Coronary artery (tissue), 2 donors: ENCODE results near the gene NUBP1.

Source experiments
- DNase-seq: peaks from one replicate; pipeline ENCODE4 v3.0.0-alpha.2; 2017; ENCODE audit warnings: low spot score
- H3K27ac ChIP-seq, 2 donors: fragments of 200-600 bp; sonication (generic); one replicate each; pipeline ENCODE4 v1.5.1; 2016 to 2019
- H3K4me3 ChIP-seq: fragments of 200-600 bp; sonication (generic); 2 replicates; pipeline ENCODE4 v1.5.1; 2016; ENCODE audit warnings: mild to moderate bottlenecking, moderate library complexity
- CTCF ChIP-seq: fragments of 200-600 bp; sonication (generic); IDR thresholded peaks from one replicate; pipeline ENCODE4 v1.5.1; 2019; ENCODE audit warnings: antibody characterized with exemption

The NUBP1 gene

GRCh38 chr16:10799736-10800135, 56.1 kb downstream of the NUBP1 start:
- Histone ChIP-seq H3K4me3 (no peak overlapping the region), H3K27ac (no peak overlapping the region)
- DNase-seq: no peak
- no peak for TF ChIP-seq CTCF

DNA sequence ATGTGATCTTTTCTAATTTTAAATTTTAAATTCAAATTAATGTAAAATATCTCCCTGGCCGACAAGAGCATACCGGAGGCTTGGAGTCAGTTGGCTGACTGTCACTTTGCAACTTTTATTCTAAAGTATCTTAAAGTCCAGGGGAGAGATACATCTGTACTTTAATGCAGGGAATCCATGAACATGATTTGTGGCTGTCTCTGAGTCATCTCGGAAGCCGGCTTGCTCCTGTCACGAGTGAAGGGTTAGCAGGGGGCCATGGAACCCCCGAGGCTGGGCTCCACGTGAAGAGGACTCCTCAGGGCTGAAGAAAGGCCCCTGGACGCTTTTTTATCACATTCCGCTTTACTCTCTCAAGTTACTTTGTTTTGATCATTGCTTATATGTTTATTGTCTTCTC, 61.7 kb downstream of the NUBP1 start:
- Histone ChIP-seq H3K27ac (no peak overlapping the region), H3K4me3 (no peak overlapping the region)
- TF ChIP-seq CTCF: no peak
- no peak for DNase-seq

DNA sequence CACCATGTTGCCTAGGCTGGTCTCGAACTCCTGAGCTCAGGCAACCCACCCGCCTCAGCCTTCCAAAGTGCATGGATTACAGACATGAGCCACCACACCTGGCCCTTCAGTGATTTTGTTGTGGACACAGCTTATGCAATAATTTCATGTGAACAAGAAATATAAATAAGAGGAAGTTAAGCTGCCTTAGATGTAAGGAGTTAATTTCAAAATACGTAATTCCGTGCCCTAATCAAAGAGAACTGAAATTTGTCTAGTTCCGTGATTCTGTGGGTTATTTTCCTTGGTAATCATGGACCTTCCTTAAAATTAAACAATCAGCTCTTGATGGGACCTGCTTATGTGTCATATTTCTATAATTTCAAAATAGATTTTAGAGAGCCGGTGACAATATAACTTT, 63.1 kb downstream of the NUBP1 start:
- DNase-seq: no peak
- no peak for TF ChIP-seq CTCF
- H3K27ac ChIP-seq: no peak overlapping the region

GRCh38 chr16:10808218-10808617, 64.6 kb downstream of the NUBP1 start:
- Histone ChIP-seq H3K4me3 (no peak overlapping the region), H3K27ac (no peak overlapping the region)
- no peak for DNase-seq
- no peak for TF ChIP-seq CTCF

More for the DNA sequence above, 63.1 kb downstream of the NUBP1 start:
- H3K4me3 ChIP-seq: no peak overlapping the region

DNA sequence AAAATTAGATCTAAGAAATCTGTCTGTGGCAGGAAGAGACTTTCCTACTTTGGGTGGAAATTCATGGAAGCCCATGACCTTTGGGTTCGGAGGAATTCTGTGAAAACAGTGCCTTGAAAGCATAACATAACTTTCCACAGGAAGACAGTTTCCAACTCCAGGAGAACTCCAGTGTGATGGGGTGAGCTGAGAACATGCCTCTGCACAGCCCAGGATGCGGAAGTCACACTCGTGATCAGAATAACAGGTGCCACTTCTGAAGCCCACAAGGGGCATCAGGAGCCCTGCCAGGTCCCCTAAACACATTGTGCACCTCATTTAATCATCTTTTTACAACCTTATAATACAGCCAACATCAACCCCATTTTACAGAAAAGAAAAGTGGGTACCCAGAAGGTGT, 65.2 kb downstream of the NUBP1 start:
- Histone ChIP-seq H3K27ac (no peak overlapping the region), H3K4me3 (no peak overlapping the region)
- no peak for DNase-seq
- no peak for TF ChIP-seq CTCF

DNA sequence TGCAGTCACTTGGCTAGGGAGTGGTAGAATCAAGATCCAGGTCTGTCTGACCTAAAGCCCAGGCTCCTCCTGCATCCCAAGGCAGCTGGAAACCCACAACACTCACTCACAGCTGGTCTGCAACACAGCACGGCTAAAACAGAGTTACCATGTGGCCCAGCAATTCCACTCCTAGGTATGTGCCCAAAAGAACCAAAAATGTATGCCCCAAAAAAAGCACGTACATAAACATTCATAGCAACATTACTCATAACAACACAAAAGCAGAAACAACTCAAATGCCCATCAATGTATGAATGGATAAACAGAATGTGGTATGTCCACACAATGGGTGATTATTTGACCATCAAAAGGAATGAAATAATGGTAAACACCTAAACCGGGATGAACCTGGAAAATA, 66.1 kb downstream of the NUBP1 start:
- no peak for DNase-seq
- no peak overlapping the region for H3K27ac ChIP-seq
- no peak overlapping the region for H3K4me3 ChIP-seq
- no peak for TF ChIP-seq CTCF

GRCh38 chr16:10812312-10813098, 68.9 kb downstream of the NUBP1 start:
- TF ChIP-seq CTCF: no peak
- H3K4me3 ChIP-seq: no peak overlapping the region
- H3K27ac ChIP-seq: no peak overlapping the region
- DNase-seq: no peak
